ENCODE results near the gene CTSD.

The CTSD gene

GRCh38 chr11:1759851-1760220, 3.9 kb downstream of the CTSD start:
- no peak for TF ChIP-seq CTCF (IDR thresholded peaks at IDR 0.05; ENCODE audit: insufficient read depth, missing control alignments)
- FAIRE-seq (no peak), DNase-seq (ENCODE audit: insufficient read length, low spot score) (no peak)

- no peak for DNase-seq (ENCODE audit: insufficient read length, low spot score)
- TF ChIP-seq CTCF (IDR thresholded peaks at IDR 0.05; ENCODE audit: insufficient read depth, missing control alignments) = no peak
- FAIRE-seq = no peak
Observed at GRCh38 chr11:1759151-1759850, 4.4 kb downstream of the CTSD start.

GRCh38 chr11:1758611-1759150, 5.0 kb downstream of the CTSD start:
- FAIRE-seq = no peak
- TF ChIP-seq CTCF (IDR thresholded peaks at IDR 0.05; ENCODE audit: insufficient read depth, missing control alignments) = no peak
- no peak for DNase-seq (ENCODE audit: insufficient read length, low spot score)

GRCh38 chr11:1757861-1758610, 5.7 kb downstream of the CTSD start:
- FAIRE-seq = no peak
- no peak for DNase-seq (ENCODE audit: insufficient read length, low spot score)
- no peak for TF ChIP-seq CTCF (IDR thresholded peaks at IDR 0.05; ENCODE audit: insufficient read depth, missing control alignments)

GRCh38 chr11:1756791-1757771, 6.6 kb downstream of the CTSD start:
- DNase-seq (ENCODE audit: insufficient read length, low spot score) (no peak), FAIRE-seq (no peak)
- no peak for TF ChIP-seq CTCF (IDR thresholded peaks at IDR 0.05; ENCODE audit: insufficient read depth, missing control alignments)

GRCh38 chr11:1755692-1756561, 7.8 kb downstream of the CTSD start:
- DNase-seq (ENCODE audit: insufficient read length, low spot score) = no peak
- FAIRE-seq = no peak

More at GRCh38 chr11:1755692-1756561, 7.8 kb downstream of the CTSD start:
- TF ChIP-seq CTCF (IDR thresholded peaks at IDR 0.05; ENCODE audit: insufficient read depth, missing control alignments) = no peak

Data from D721Med (cell line).